ENCODE measurements around the gene DOCK8. TPM values are rescaled to one million over a fixed set of nuclear protein-coding genes. Genes with fewer than 3 reads are reported as not detected.

Gene DOCK8
- total RNA-seq, 1 experiment from 2014 or later: 7.5 TPM

DNA sequence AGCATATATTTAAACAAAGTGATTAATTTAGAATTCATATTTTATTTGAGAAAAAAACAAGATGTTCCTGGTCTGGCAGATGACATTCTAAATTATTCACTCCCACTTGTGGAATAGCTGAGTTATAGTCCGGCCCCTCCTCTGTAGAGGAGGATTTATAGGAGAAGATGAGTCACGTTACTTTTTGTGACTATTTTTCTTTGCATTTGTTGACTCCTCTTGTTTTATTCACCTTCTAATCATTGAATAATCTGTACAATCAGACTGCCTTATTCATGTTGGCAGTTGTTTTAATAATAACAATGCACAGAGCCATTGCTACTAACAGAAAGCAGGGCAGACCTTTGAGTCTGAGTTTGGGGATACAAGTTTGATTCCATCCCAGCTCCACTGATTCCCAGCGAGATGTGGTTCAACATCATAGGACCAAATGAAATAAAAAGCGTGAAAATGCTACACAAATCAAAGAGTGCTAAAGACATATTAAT lies 23.2 kb downstream of the DOCK8 start:
- POLR2A ChIA-PET (ENCODE audit: unreplicated experiment): no interaction called here

DNA sequence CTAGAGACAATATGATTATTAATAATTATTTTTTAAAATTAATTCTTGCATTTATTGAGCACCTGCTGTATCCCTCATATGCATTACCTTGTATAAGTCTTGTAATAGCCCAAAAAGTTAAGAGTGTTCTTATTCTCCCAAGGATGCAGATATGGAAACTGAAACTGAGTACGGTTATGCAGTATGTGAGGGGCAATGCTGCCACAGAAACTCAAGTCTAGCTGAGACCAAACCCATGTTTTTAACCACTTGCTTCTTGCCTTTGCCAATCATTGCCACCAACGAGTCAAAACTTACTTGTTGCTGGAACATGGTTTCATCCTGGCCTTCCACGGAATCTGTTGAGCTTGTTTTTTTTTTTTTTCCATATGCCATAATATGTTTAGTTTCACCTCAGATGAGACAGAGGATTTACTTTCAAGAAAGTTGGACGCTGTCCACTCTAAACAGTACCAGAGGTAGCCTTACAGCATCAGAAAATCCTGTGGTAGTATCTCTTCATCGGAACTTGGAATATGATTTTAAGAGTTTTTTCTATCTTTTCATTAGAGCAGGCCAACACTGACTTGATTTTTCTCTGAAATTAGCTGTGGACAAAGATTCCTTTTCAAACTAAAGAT lies 27.9 kb downstream of the DOCK8 start:
- Histone ChIP-seq H3K27ac (no peak overlapping the region), H3K4me3 (no peak overlapping the region), H2AFZ (no peak overlapping the region), H3F3A (ENCODE audit: insufficient read depth, low read depth) (no peaks in the 10 kb centered on the region), H3K4me2 (no peak overlapping the region), H3K9me2 (ENCODE audit: insufficient read depth) (no peaks in the 10 kb centered on the region), H3K79me2 (ENCODE audit: low read depth) (no peaks in the 10 kb centered on the region), H3K9me3 (ENCODE audit: insufficient read depth, low read depth) (no peaks in the 10 kb centered on the region), H3K36me3 (ENCODE audit: low read depth) (no peaks in the 10 kb centered on the region), H4K20me1 (ENCODE audit: insufficient read depth) (no peaks in the 10 kb centered on the region), H3K4me1 (replicated peaks; ENCODE audit: insufficient read depth) (no peaks in the 10 kb centered on the region), H3K27me3 (ENCODE audit: insufficient read depth, low read depth) (no peaks in the 10 kb centered on the region)
- ChIA-PET POLR2A (ENCODE audit: unreplicated experiment) (no interaction called here), CTCF (no interaction called here)
- intact Hi-C loops (cut with micrococcal nuclease; ENCODE audit: unreplicated experiment): no loop called here
- no TSS peak for BruUV-seq (replicated peaks)
- no peak for DNase-seq
- TF ChIP-seq, protein P1, sequence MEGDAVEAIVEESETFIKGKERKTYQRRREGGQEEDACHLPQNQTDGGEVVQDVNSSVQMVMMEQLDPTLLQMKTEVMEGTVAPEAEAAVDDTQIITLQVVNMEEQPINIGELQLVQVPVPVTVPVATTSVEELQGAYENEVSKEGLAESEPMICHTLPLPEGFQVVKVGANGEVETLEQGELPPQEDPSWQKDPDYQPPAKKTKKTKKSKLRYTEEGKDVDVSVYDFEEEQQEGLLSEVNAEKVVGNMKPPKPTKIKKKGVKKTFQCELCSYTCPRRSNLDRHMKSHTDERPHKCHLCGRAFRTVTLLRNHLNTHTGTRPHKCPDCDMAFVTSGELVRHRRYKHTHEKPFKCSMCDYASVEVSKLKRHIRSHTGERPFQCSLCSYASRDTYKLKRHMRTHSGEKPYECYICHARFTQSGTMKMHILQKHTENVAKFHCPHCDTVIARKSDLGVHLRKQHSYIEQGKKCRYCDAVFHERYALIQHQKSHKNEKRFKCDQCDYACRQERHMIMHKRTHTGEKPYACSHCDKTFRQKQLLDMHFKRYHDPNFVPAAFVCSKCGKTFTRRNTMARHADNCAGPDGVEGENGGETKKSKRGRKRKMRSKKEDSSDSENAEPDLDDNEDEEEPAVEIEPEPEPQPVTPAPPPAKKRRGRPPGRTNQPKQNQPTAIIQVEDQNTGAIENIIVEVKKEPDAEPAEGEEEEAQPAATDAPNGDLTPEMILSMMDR (conservative IDR thresholded peaks at IDR 0.05): no peak
- TF ChIP-seq EZH2 (IDR thresholded peaks at IDR 0.05; ENCODE audit: low read depth): no peak

More for the DNA sequence above, 23.2 kb downstream of the DOCK8 start:
- no peak overlapping the region for H2AFZ ChIP-seq
- no peaks in the 10 kb centered on the region for H3K9me2 ChIP-seq (ENCODE audit: insufficient read depth)
- H3K4me3 ChIP-seq: no peak overlapping the region
- no peaks in the 10 kb centered on the region for H3K36me3 ChIP-seq (ENCODE audit: low read depth)
- BruUV-seq (replicated peaks): no TSS peak
- H3K27me3 ChIP-seq (ENCODE audit: insufficient read depth, low read depth): no peaks in the 10 kb centered on the region
- no peaks in the 10 kb centered on the region for H3K4me1 ChIP-seq (replicated peaks; ENCODE audit: insufficient read depth)
- H3K9me3 ChIP-seq (ENCODE audit: insufficient read depth, low read depth): no peaks in the 10 kb centered on the region
- no peak for TF ChIP-seq EZH2 (IDR thresholded peaks at IDR 0.05; ENCODE audit: low read depth)
- TF ChIP-seq, protein P1 (conservative IDR thresholded peaks at IDR 0.05): no peak
- CTCF ChIA-PET: no interaction called here
- H3F3A ChIP-seq (ENCODE audit: insufficient read depth, low read depth): no peaks in the 10 kb centered on the region
- no peak for DNase-seq
- H3K4me2 ChIP-seq: no peak overlapping the region
- intact Hi-C loops (cut with micrococcal nuclease; ENCODE audit: unreplicated experiment): no loop called here
- H3K27ac ChIP-seq: no peak overlapping the region
- no peaks in the 10 kb centered on the region for H3K79me2 ChIP-seq (ENCODE audit: low read depth)
- no peaks in the 10 kb centered on the region for H4K20me1 ChIP-seq (ENCODE audit: insufficient read depth)

DNA sequence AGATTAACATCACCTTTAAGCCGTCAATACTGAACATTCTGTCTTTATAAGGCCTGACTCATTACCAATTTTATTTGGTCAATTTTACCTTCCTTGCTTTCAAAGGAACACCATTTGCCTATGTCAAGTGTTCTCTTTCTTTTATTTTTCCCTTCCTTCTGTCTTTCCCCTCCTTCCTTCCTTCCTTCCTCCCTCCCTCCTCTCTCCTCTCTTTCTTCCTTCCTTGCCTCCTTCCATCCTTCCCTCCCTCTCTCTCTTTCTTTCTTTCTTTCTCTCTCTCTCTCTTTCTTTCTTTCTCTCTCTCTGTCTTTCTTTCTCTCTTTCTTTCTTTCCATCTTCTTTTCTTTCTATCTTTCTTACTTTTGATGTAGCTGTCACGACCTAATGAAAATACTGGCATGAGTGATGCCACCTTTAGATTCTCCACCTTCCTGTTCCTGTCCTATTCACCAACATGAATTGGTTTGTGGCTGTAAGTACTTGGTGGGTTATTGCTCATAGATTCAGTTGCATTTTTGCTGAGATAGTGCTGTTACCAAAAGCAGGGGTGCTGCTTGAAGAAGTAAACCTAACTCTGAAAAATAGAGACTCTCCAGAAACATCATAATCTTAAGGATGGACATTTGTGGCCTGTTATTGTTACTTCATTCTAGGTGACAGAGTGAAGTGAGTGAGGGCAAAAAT lies 33.8 kb downstream of the DOCK8 start:
- ChIA-PET POLR2A (ENCODE audit: unreplicated experiment) (no interaction called here), CTCF (no interaction called here)
- no peak for DNase-seq
- no peaks in the 10 kb centered on the region for H3K36me3 ChIP-seq (ENCODE audit: low read depth)
- H3K27me3 ChIP-seq (ENCODE audit: insufficient read depth, low read depth): no peaks in the 10 kb centered on the region
- H3K27ac ChIP-seq: no peak overlapping the region
- H3K79me2 ChIP-seq (ENCODE audit: low read depth): no peaks in the 10 kb centered on the region
- H2AFZ ChIP-seq: no peak overlapping the region
- TF ChIP-seq, protein P1 (conservative IDR thresholded peaks at IDR 0.05): no peak
- no peak for TF ChIP-seq EZH2 (IDR thresholded peaks at IDR 0.05; ENCODE audit: low read depth)
- no peak overlapping the region for H3K4me2 ChIP-seq
- no peaks in the 10 kb centered on the region for H3K9me3 ChIP-seq (ENCODE audit: insufficient read depth, low read depth)
- intact Hi-C loops (cut with micrococcal nuclease; ENCODE audit: unreplicated experiment): no loop called here
- BruUV-seq (replicated peaks): no TSS peak
- no peaks in the 10 kb centered on the region for H3F3A ChIP-seq (ENCODE audit: insufficient read depth, low read depth)
- H3K4me3 ChIP-seq: no peak overlapping the region
- H4K20me1 ChIP-seq (ENCODE audit: insufficient read depth): no peaks in the 10 kb centered on the region
- no peaks in the 10 kb centered on the region for H3K4me1 ChIP-seq (replicated peaks; ENCODE audit: insufficient read depth)
- no peaks in the 10 kb centered on the region for H3K9me2 ChIP-seq (ENCODE audit: insufficient read depth)

Measured in PC-9 (cell line).